Measurements from ENCODE around the gene SCUBE2.
"Not testable (repeated sequence)": the region's sequence is repeated elsewhere in the genome, so short reads cannot be mapped to it uniquely, and the experiment has no call there.

Gene SCUBE2

DNA sequence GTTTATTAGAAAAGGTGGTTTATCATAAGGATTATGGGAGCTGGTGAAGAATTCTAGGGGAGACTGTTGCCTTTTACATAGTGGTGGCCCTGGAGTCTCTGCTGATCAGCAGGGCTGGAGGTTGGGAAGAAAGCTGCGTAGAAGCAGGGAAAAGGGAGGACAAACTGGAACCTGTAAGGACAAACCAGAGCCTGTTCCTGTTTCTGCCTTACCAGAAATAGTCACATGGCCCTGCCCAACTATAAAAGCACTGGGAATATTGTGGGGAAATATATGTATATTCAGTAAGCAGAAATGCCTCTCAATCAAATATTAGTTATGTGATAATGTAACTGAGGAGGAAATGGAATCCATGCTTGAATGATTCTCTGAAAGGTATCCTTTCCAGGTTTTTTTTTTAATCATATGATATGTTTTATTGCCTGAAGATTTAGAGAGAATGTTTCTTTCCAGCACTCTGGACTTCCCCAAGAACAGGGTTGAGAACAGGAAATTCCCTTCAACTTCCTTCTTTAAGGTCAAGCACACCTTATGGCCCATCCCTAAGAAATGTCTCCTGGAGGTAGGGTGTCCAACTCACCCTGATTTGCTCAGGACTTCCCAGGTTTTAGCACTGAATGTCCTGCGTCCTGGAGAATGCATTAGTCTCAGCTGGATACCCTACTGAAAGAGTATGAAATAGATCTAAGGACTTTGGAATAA is 33.9 kb upstream of the SCUBE2 start:
- H3K27me3 ChIP-seq (ENCODE audit: insufficient read depth, low read length), result no peaks in the 10 kb centered on the region
- H3K4me1 ChIP-seq (ENCODE audit: insufficient read depth, low read length), result no peaks in the 10 kb centered on the region
- no peaks in the 10 kb centered on the region for H3K36me3 ChIP-seq (ENCODE audit: insufficient read depth, low read length)
- no peak overlapping the region for H3K4me3 ChIP-seq (ENCODE audit: low read length)
- H3K9me3 ChIP-seq (ENCODE audit: low read length), result no peaks in the 10 kb centered on the region
- no peak overlapping the region for H2AFZ ChIP-seq (ENCODE audit: low read depth, low read length)

DNA sequence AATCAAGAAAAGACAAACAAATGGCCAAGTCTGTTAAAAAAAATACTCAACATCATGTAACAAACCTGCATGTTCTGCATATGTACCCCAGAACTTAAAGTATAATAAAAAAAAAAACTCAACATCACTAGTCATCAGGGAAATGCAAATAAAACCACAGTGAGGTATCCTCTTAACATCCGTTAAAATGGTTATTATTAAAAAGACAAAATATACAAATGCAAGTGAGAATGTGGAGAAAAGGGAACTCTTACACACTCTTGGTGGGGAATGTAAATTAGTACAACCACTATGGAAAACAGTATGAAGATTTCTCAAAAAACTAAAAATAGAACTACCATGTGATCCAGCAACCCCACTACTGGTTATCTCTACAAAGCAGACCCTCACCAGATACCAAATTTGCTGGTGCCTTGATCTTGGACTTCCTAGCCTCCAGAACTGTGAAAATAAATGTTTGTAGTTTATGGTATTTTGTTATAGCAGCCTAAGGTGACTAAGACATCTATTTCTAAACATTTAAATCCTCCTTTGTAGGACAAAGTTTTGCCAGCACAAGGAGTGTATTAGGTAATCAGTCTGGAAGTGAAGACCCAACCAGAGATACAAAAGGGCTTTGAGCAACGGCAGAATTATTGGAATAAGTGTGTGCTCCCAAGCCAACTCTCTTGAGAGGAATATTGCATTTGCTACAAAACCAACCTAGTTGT is 32.4 kb upstream of the SCUBE2 start:
- Histone ChIP-seq H3K4me1 (ENCODE audit: insufficient read depth, low read length) (no peaks in the 10 kb centered on the region), H3K9me3 (ENCODE audit: low read length) (no peaks in the 10 kb centered on the region), H3K36me3 (ENCODE audit: insufficient read depth, low read length) (no peaks in the 10 kb centered on the region), H2AFZ (ENCODE audit: low read depth, low read length) (no peak overlapping the region), H3K27me3 (ENCODE audit: insufficient read depth, low read length) (no peaks in the 10 kb centered on the region), H3K4me3 (ENCODE audit: low read length) (no peak overlapping the region)

DNA sequence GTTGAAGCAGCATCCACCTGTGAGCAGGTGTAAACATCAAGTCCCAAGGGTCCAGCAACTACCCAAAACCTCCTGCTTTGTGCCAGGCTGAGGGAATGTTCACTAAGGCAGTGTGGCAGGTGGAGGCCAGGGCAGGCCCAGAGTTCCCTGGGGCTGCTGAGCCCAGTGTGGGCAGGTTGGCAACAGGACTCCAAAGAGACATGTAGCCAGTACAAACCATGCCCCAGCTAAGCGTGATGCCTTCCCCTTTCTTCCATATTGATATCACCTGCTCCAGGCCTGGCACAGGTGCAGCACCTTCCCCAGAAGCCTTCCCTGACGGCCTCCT is 30.0 kb upstream of the SCUBE2 start:
- H3K9me3 ChIP-seq (ENCODE audit: low read length), result no peaks in the 10 kb centered on the region
- no peak overlapping the region for H2AFZ ChIP-seq (ENCODE audit: low read depth, low read length)
- H3K4me3 ChIP-seq (ENCODE audit: low read length), result no peak overlapping the region
- H3K4me1 ChIP-seq (ENCODE audit: insufficient read depth, low read length), result no peaks in the 10 kb centered on the region
- H3K27me3 ChIP-seq (ENCODE audit: insufficient read depth, low read length), result no peaks in the 10 kb centered on the region
- no peaks in the 10 kb centered on the region for H3K36me3 ChIP-seq (ENCODE audit: insufficient read depth, low read length)

- Histone ChIP-seq H3K36me3 (ENCODE audit: insufficient read depth, low read length) (no peaks in the 10 kb centered on the region), H3K4me1 (ENCODE audit: insufficient read depth, low read length) (no peaks in the 10 kb centered on the region), H2AFZ (ENCODE audit: low read depth, low read length) (no peak overlapping the region)
Measured at GRCh38 chr11:9120664-9121468, 29.5 kb upstream of the SCUBE2 start.

DNA sequence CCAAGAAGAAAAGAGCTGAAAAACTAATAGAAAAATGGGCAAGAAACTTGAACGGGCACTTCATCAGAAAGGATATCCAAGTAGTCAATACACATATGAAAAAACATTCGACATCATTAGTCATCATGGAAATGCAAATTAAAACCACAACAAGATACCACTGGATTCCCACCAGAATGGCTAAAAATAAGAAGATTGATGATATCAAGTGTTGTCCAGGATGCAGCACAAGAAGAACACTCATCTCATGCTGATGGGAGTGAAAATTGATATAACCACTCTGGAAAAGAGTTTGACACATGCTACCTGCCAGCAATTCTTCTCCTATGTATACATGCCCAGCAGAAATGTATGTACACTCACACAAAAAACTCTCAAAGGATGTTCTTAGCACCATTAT is 26.9 kb upstream of the SCUBE2 start:
- H3K4me3 ChIP-seq (ENCODE audit: low read length), result no peak overlapping the region
- H2AFZ ChIP-seq (ENCODE audit: low read depth, low read length), result no peak overlapping the region
- H3K36me3 ChIP-seq (ENCODE audit: insufficient read depth, low read length), result no peaks in the 10 kb centered on the region
- H3K4me1 ChIP-seq (ENCODE audit: insufficient read depth, low read length), result no peaks in the 10 kb centered on the region
- peaks cover 5% of the 10 kb centered on the region for H3K9me3 ChIP-seq (ENCODE audit: low read length)
- no peaks in the 10 kb centered on the region for H3K27me3 ChIP-seq (ENCODE audit: insufficient read depth, low read length)

More at GRCh38 chr11:9120664-9121468, 29.5 kb upstream of the SCUBE2 start:
- Histone ChIP-seq H3K27me3 (ENCODE audit: insufficient read depth, low read length) (no peaks in the 10 kb centered on the region), H3K9me3 (ENCODE audit: low read length) (no peaks in the 10 kb centered on the region), H3K4me3 (ENCODE audit: low read length) (no peak overlapping the region)

GRCh38 chr11:9112075-9112474 is 20.7 kb upstream of the SCUBE2 start:
- Histone ChIP-seq H2AFZ (ENCODE audit: low read depth, low read length) (no peak overlapping the region), H3K27me3 (ENCODE audit: insufficient read depth, low read length) (no peaks in the 10 kb centered on the region), H3K4me1 (ENCODE audit: insufficient read depth, low read length) (no peaks in the 10 kb centered on the region), H3K9me3 (ENCODE audit: low read length) (peaks cover 9% of the 10 kb centered on the region), H3K36me3 (ENCODE audit: insufficient read depth, low read length) (no peaks in the 10 kb centered on the region), H3K4me3 (ENCODE audit: low read length) (no peak overlapping the region)

- Histone ChIP-seq H3K4me3 (ENCODE audit: low read length) (no peak overlapping the region), H2AFZ (ENCODE audit: low read depth, low read length) (no peak overlapping the region), H3K27me3 (ENCODE audit: insufficient read depth, low read length) (no peaks in the 10 kb centered on the region), H3K36me3 (ENCODE audit: insufficient read depth, low read length) (no peaks in the 10 kb centered on the region), H3K4me1 (ENCODE audit: insufficient read depth, low read length) (no peaks in the 10 kb centered on the region), H3K9me3 (ENCODE audit: low read length) (peaks cover 9% of the 10 kb centered on the region)
Measured at GRCh38 chr11:9109858-9110731, 18.7 kb upstream of the SCUBE2 start.

DNA sequence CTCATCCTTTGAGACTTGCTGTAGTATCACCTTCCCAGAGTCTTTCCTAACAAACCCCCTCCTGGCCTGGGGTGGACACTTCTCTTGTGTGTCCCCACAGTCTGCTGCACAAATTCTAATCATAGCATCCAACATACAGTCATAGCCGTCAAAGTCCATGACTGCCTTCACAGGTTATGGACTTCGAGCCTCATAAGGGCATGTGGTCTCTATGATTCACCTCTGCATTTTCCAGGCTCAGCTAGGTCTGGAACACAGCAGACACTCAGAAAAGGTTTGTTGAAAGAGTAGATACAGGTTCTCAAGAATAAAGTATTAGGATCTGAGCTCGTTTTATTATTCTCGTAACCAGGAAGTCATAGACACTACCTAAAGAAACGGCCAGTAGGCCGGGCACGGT is 13.2 kb upstream of the SCUBE2 start:
- H3K9me3 ChIP-seq (ENCODE audit: low read length), result no peaks in the 10 kb centered on the region

GRCh38 chr11:9103542-9104276 is 12.3 kb upstream of the SCUBE2 start:
- Histone ChIP-seq H3K9me3 (ENCODE audit: low read length) (no peaks in the 10 kb centered on the region), H2AFZ (ENCODE audit: low read depth, low read length) (no peak overlapping the region), H3K27me3 (ENCODE audit: insufficient read depth, low read length) (no peaks in the 10 kb centered on the region), H3K4me1 (ENCODE audit: insufficient read depth, low read length) (no peaks in the 10 kb centered on the region), H3K36me3 (ENCODE audit: insufficient read depth, low read length) (no peaks in the 10 kb centered on the region), H3K4me3 (ENCODE audit: low read length) (no peak overlapping the region)

More for the DNA sequence above, 13.2 kb upstream of the SCUBE2 start:
- H3K27me3 ChIP-seq (ENCODE audit: insufficient read depth, low read length), result no peaks in the 10 kb centered on the region
- no peaks in the 10 kb centered on the region for H3K36me3 ChIP-seq (ENCODE audit: insufficient read depth, low read length)
- no peak overlapping the region for H3K4me3 ChIP-seq (ENCODE audit: low read length)
- no peaks in the 10 kb centered on the region for H3K4me1 ChIP-seq (ENCODE audit: insufficient read depth, low read length)
- no peak overlapping the region for H2AFZ ChIP-seq (ENCODE audit: low read depth, low read length)

- Histone ChIP-seq H2AFZ (ENCODE audit: low read depth, low read length) (no peak overlapping the region), H3K4me1 (ENCODE audit: insufficient read depth, low read length) (no peaks in the 10 kb centered on the region), H3K4me3 (ENCODE audit: low read length) (no peak overlapping the region), H3K36me3 (ENCODE audit: insufficient read depth, low read length) (no peaks in the 10 kb centered on the region), H3K9me3 (ENCODE audit: low read length) (no peaks in the 10 kb centered on the region), H3K27me3 (ENCODE audit: insufficient read depth, low read length) (no peaks in the 10 kb centered on the region)
Measured at GRCh38 chr11:9099617-9100016, 8.2 kb upstream of the SCUBE2 start.

GRCh38 chr11:9098455-9098854 is 7.1 kb upstream of the SCUBE2 start:
- H3K9me3 ChIP-seq (ENCODE audit: low read length); H2AFZ ChIP-seq (ENCODE audit: low read depth, low read length); H3K4me1 ChIP-seq (ENCODE audit: insufficient read depth, low read length); H3K36me3 ChIP-seq (ENCODE audit: insufficient read depth, low read length); H3K4me3 ChIP-seq (ENCODE audit: low read length); H3K27me3 ChIP-seq (ENCODE audit: insufficient read depth, low read length): not testable (repeated sequence)

DNA sequence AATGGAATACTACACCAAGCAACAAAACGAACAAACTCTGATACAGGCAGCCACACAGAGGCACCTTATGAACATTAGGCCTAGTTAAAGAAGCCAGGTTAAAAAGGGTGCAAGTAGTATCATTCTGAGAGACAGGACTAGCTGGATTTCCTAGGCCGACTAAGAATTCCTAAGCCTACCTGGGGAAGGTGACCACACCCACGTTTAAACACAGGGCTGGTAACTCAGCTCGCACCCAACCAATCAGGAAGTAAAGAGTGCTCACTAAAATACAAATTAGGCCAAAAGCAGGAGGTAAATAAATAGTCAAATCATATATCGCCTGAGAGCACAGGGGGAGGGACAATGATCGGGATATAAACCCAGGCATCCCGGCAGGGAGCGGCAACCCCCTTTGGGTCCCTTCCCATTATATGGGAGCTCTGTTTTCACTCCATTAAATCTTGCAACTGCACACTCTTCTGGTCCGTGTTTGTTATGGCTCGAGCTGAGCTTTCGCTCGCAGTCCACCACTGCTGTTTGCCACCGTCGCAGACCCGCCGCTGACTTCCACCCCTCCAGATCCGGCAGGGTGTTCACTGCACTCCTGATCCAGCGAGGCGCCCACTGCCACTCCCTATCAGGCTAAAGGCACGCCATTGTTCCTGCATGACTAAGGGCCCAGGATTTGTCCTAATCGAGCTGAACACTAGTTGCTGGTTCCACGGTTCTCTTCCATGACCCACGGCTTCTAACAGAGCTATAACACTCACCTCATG is 6.0 kb upstream of the SCUBE2 start:
- not testable (repeated sequence) for H3K9me3 ChIP-seq (ENCODE audit: low read length); H3K27me3 ChIP-seq (ENCODE audit: insufficient read depth, low read length); H3K36me3 ChIP-seq (ENCODE audit: insufficient read depth, low read length); H3K4me3 ChIP-seq (ENCODE audit: low read length); H2AFZ ChIP-seq (ENCODE audit: low read depth, low read length)
- peaks cover 12% of the 10 kb centered on the region for H3K4me1 ChIP-seq (ENCODE audit: insufficient read depth, low read length)

Measured in neuron (in vitro differentiated cells).